SK-N-SH treated with all-trans-retinoic acid at 6 μM for 48 hours (cell line): ENCODE results near the gene THSD4.

Source experiments
- ATAC-seq: fragments of 200-7000 bp; cut with Tn5 transposase; 3 replicates; pipeline ENCODE4 v1.9.1; 2020; ENCODE audit warnings: mild to moderate bottlenecking, moderate library complexity
- ARNTL ChIP-seq: fragments of 450-650 bp; formaldehyde crosslinking; IDR thresholded peaks from 2 replicates; pipeline ENCODE4 v1.5.0; 2020; ENCODE audit warnings: low read depth, mild to moderate bottlenecking, moderate library complexity, borderline replicate concordance
- BACH2 ChIP-seq: fragments of 250-450 bp; sonication (Bioruptor Pico); IDR thresholded peaks from 2 replicates; pipeline ENCODE4 v1.9.0; 2021; ENCODE audit warnings: mild to moderate bottlenecking, borderline replicate concordance
- CREB5 ChIP-seq: fragments of 250-450 bp; sonication (Bioruptor Pico); IDR thresholded peaks from 2 replicates; pipeline ENCODE4 v1.5.1; 2020; ENCODE audit warnings: low read depth, mild to moderate bottlenecking, moderate library complexity
- CSDC2 ChIP-seq: fragments of 250-450 bp; sonication (Bioruptor Pico); IDR thresholded peaks from 2 replicates; pipeline ENCODE4 v1.5.0; 2020; ENCODE audit warnings: mild to moderate bottlenecking, moderate library complexity
- ESRRG ChIP-seq: fragments of 250-450 bp; sonication (Bioruptor Pico); IDR thresholded peaks from 2 replicates; pipeline ENCODE4 v1.6.1; 2021; ENCODE audit warnings: mild to moderate bottlenecking
- GLIS3 ChIP-seq: fragments of 250-450 bp; sonication (Bioruptor Pico); IDR thresholded peaks from 2 replicates; pipeline ENCODE4 v1.5.0; 2020; ENCODE audit warnings: mild to moderate bottlenecking, moderate library complexity
- ISL1 ChIP-seq: fragments of 250-450 bp; sonication (Bioruptor Pico); IDR thresholded peaks from 2 replicates; pipeline ENCODE4 v2.1.2; 2022; ENCODE audit warnings: mild to moderate bottlenecking, moderate library complexity
- OSR1 ChIP-seq: fragments of 250-450 bp; sonication (Bioruptor Pico); IDR thresholded peaks from 2 replicates; pipeline ENCODE4 v1.8.0; 2022; ENCODE audit warnings: moderate library complexity, mild to moderate bottlenecking, inconsistent platforms
- PATZ1 ChIP-seq: fragments of 250-450 bp; sonication (Bioruptor Pico); IDR thresholded peaks from 2 replicates; pipeline ENCODE4 v1.8.0; 2020; ENCODE audit warnings: mild to moderate bottlenecking, moderate library complexity, borderline replicate concordance
- POU6F1 ChIP-seq: fragments of 250-450 bp; sonication (Bioruptor Pico); IDR thresholded peaks from 2 replicates; pipeline ENCODE4 v1.8.0; 2021; ENCODE audit warnings: low read depth, mild to moderate bottlenecking, moderate library complexity, borderline replicate concordance
- PPARA ChIP-seq: fragments of 250-450 bp; sonication (Bioruptor Pico); IDR thresholded peaks from 2 replicates; pipeline ENCODE4 v1.5.0; 2020; ENCODE audit warnings: mild to moderate bottlenecking, borderline replicate concordance
- RARB ChIP-seq: fragments of 250-450 bp; sonication (Bioruptor Pico); IDR thresholded peaks from 2 replicates; pipeline ENCODE4 v1.8.0; 2021; ENCODE audit warnings: mild to moderate bottlenecking, moderate library complexity
- SNAI2 ChIP-seq: fragments of 250-450 bp; sonication (Bioruptor Pico); IDR thresholded peaks from 2 replicates; pipeline ENCODE4 v1.5.0; 2020; ENCODE audit warnings: mild to moderate bottlenecking, moderate library complexity
- TCF4 ChIP-seq: fragments of 250-450 bp; sonication (Bioruptor Pico); IDR thresholded peaks from 2 replicates; pipeline ENCODE4 v1.8.0; 2021; ENCODE audit warnings: mild to moderate bottlenecking, moderate library complexity, borderline replicate concordance
- TSHZ2 ChIP-seq: fragments of 250-450 bp; sonication (Bioruptor Pico); IDR thresholded peaks from 2 replicates; pipeline ENCODE4 v1.5.0; 2020; ENCODE audit warnings: mild to moderate bottlenecking, moderate library complexity
- ZC3H10 ChIP-seq: fragments of 250-450 bp; sonication (Bioruptor Pico); IDR thresholded peaks from 2 replicates; pipeline ENCODE4 v1.5.1; 2021; ENCODE audit warnings: mild to moderate bottlenecking, moderate library complexity
- ZFP3 ChIP-seq: fragments of 250-450 bp; sonication (Bioruptor Pico); IDR thresholded peaks from 2 replicates; pipeline ENCODE4 v1.5.0; 2020; ENCODE audit warnings: mild to moderate bottlenecking, moderate library complexity
- ZFP30 ChIP-seq: fragments of 450-650 bp; formaldehyde crosslinking; IDR thresholded peaks from 2 replicates; pipeline ENCODE4 v1.5.0; 2022; ENCODE audit warnings: mild to moderate bottlenecking, moderate library complexity
- ZNF70 ChIP-seq: fragments of 450-650 bp; formaldehyde crosslinking; IDR thresholded peaks from 2 replicates; pipeline ENCODE4 v1.5.0; 2020; ENCODE audit warnings: mild to moderate bottlenecking, moderate library complexity
- ZNF8 ChIP-seq: fragments of 450-650 bp; formaldehyde crosslinking; IDR thresholded peaks from 2 replicates; pipeline ENCODE4 v1.5.0; 2020; ENCODE audit warnings: mild to moderate bottlenecking, moderate library complexity
- TF ChIP-seq, protein P1 (sequence below): fragments of 250-450 bp; sonication (Bioruptor Pico); IDR thresholded peaks from 2 replicates; pipeline ENCODE4 v1.5.1; 2021; ENCODE audit warnings: mild to moderate bottlenecking, moderate library complexity

Gene THSD4

DNA sequence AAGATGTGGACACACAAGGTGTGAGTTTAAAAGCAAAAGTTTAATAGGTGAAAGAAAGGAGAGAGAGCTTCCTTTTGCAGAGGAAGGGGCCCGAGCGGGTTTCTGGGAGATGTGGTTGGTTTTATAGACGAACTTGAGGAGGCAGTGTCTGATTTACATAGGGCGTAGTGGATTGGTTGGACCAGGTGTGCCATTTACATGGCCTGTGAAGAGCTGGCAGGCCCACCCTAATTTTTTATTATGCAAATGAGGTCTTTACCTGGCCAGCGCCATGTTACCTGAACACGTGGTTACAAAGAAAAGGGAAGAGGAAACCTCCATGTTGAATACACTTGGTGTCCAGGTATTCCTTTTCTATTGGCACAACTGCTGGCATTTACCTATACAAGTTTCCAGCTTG is 42.8 kb upstream of the THSD4 start:
- TF ChIP-seq, protein P1, sequence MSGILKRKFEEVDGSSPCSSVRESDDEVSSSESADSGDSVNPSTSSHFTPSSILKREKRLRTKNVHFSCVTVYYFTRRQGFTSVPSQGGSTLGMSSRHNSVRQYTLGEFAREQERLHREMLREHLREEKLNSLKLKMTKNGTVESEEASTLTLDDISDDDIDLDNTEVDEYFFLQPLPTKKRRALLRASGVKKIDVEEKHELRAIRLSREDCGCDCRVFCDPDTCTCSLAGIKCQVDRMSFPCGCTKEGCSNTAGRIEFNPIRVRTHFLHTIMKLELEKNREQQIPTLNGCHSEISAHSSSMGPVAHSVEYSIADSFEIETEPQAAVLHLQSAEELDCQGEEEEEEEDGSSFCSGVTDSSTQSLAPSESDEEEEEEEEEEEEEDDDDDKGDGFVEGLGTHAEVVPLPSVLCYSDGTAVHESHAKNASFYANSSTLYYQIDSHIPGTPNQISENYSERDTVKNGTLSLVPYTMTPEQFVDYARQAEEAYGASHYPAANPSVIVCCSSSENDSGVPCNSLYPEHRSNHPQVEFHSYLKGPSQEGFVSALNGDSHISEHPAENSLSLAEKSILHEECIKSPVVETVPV (CRISPR knock-in tag): no peak
- no peak for TF ChIP-seq CSDC2 (CRISPR knock-in tag)
- no peak for TF ChIP-seq OSR1 (CRISPR knock-in tag)
- TF ChIP-seq GLIS3: no peak
- no peak for TF ChIP-seq CREB5 (CRISPR knock-in tag)
- TF ChIP-seq ISL1 (CRISPR knock-in tag): no peak
- no peak for TF ChIP-seq ZFP30 (CRISPR knock-in tag)
- no peak for TF ChIP-seq ZNF70 (CRISPR knock-in tag)
- TF ChIP-seq ZFP3 (CRISPR knock-in tag): no peak
- no peak for TF ChIP-seq PPARA (CRISPR knock-in tag)
- TF ChIP-seq ZNF8: no peak
- no peak for TF ChIP-seq ZC3H10 (CRISPR knock-in tag)
- no peak for TF ChIP-seq SNAI2 (CRISPR knock-in tag)
- no peak for TF ChIP-seq RARB (CRISPR knock-in tag)
- no peak for TF ChIP-seq TCF4 (CRISPR knock-in tag)
- no peak for TF ChIP-seq PATZ1 (CRISPR knock-in tag)
- no peak for TF ChIP-seq BACH2 (CRISPR knock-in tag)
- TF ChIP-seq ARNTL (CRISPR knock-in tag): no peak
- ATAC-seq: no peak

GRCh38 chr15:71078506-71079207 is 36.6 kb upstream of the THSD4 start:
- no peak for ATAC-seq
- no peak for TF ChIP-seq TCF4 (CRISPR knock-in tag)
- no peak for TF ChIP-seq ZFP3 (CRISPR knock-in tag)
- no peak for TF ChIP-seq PATZ1 (CRISPR knock-in tag)
- TF ChIP-seq ESRRG (CRISPR knock-in tag): no peak
- no peak for TF ChIP-seq SNAI2 (CRISPR knock-in tag)
- TF ChIP-seq CREB5 (CRISPR knock-in tag): no peak
- no peak for TF ChIP-seq TSHZ2
- TF ChIP-seq ZFP30 (CRISPR knock-in tag): no peak
- TF ChIP-seq ISL1 (CRISPR knock-in tag): no peak
- no peak for TF ChIP-seq CSDC2 (CRISPR knock-in tag)
- TF ChIP-seq, protein P1 (CRISPR knock-in tag): no peak
- no peak for TF ChIP-seq OSR1 (CRISPR knock-in tag)
- TF ChIP-seq ZNF70 (CRISPR knock-in tag): no peak
- TF ChIP-seq ZC3H10 (CRISPR knock-in tag): no peak
- no peak for TF ChIP-seq ARNTL (CRISPR knock-in tag)
- no peak for TF ChIP-seq POU6F1
- no peak for TF ChIP-seq BACH2 (CRISPR knock-in tag)
- no peak for TF ChIP-seq PPARA (CRISPR knock-in tag)
- TF ChIP-seq GLIS3: no peak
